ENCODE results near the gene DTX1.
"Not testable (repeated sequence)": the region's sequence is repeated elsewhere in the genome, so short reads cannot be mapped to it uniquely, and the experiment has no call there.

DTX1 gene

DNA sequence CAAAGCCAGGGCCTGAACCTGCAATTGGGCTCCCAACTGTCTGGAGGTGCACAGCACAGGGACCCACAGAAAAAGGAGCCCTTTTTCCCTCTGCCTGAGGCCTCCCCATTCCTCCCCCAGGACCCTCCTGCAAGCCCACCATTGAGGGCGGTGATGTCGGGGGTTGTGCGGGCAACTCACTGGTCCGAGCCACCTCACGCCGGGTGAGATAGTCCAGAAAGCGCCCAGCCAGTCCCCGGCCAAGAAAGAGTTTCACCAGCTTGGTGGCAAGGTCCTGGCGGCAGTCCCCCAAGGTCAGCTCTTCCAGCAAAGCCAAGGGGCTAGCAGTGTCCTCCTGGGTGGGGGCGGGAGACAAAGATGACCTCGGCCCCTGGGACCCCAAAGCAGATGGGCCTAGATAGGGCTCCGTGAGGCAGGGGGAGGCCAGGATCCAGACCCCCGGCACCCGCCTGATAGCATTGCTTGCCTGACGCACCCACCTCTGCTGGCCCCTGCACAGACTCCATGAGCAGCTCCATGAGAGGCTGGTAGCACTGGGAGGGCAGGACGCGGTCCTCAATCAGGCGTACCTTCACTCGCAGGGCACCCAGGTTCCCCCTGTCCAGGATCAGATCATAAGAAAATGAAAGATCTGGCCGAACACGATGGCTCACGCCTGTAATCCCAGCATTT, 59.1 kb downstream of the DTX1 start:
- DNase-seq: no peak

DNA sequence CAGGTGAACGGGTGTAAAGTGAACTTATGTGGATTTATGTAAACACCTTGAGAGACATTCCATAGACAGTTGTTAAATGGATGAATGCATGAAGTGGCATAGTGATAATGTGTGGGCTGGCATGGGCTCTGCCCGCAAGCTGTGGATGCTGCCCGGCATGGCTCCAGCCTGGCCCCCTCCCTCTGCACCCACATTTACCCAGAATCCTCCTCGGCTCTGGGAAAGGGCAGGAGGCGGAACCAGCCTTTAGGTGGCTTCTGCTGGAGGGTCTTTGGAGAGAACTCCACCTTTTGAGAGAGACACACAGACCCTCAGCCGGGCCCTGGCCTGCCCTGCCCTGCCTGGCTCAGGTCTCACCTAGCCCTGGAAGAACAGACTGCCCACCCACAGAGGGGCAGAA, 60.3 kb downstream of the DTX1 start:
- DNase-seq: no peak

DNA sequence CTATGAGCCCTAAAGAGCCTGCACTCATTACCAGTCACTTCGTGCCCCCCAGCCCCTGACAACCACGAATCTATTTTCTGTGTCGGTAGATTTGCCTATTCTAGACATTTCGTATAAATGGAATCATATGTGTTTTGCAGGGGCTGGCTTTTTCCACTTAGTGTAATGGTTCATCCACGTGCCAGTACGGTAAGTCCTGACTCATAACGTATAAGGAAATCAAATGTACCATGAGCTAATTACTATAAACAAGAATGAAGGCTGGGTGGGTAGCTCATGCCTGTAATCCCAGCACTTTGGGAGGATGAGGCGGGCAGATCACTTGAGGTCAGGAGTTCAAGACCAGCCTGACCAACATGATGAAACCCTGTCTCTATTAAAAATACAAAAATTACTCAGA, 61.2 kb downstream of the DTX1 start:
- DNase-seq: not testable (repeated sequence)

GRCh38 chr12:113118142-113118541, 61.6 kb downstream of the DTX1 start:
- DNase-seq: no peak

DNA sequence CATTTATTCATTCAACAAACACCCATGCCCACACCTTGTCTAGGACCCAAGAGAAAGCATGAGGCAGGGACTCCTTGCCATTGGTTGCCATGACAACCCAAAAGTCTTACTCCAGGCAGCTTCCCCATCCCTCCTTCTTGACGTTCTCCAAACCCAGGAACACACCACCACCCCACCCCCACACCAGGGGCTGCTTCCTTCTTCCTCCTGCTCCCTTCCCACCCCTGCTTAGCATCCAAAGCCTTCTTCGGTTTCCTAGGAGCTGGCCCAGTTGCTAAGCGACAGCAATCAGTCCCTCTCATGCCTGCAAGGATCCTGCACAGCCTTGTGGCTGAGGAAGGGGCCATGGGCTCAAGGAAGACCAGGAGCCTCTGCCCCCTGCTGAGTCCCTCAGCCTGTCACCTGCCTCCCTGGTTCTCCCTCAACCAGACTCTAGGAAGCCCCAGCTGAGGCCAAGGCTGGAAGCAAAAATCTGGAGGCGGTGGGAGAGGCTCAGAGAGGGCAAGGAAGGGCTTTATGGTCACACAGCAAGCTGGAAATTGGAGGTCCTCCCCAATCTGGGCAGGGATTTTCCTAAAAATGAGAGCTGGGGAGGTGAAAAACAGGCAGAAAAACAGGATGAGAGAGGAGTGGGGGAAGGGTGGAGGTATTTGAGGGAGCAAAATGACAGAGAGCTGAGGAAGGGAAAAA, 63.6 kb downstream of the DTX1 start:
- no peak for DNase-seq

DNA sequence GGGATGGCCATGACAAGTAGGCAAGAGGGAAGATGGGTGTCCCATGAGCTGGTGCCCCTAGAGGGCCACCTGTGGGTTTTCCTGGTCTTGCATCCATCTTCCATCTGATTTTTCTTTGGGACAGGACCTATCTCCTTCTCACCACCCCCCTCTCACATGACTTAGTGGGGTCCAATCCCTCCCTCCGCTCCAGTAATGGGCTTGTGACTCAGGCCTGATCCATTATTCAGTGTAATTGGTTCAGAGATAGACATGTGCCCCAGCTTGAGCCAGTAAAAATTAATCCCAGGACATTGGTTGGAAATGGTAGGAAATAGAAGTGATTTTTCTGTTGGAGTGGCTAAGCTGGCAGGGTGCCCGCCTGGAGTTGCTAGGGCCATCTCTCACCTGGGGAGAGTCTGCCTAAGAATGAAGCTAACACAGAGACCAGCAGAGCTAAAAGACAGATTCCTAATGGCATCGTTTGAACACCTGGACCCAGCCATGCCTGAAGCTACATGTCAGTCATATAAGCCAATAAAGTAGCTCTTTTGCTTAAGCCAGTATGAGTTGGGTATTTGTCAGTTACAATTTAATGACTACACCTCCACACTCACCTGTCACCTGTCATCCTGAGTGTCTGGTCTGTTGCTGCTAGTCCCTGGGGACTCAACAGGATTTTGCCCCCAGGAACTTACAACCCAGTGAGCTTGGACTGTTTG, 64.3 kb downstream of the DTX1 start:
- DNase-seq: no peak

GRCh38 chr12:113127791-113128199, 71.3 kb downstream of the DTX1 start:
- no peak for DNase-seq

GRCh38 chr12:113128802-113129663, 72.5 kb downstream of the DTX1 start:
- DNase-seq: no peak

- no peak for DNase-seq
Measured at GRCh38 chr12:113129664-113130456, 73.3 kb downstream of the DTX1 start.

- DNase-seq: no peak
Measured at GRCh38 chr12:113130457-113131135, 74.1 kb downstream of the DTX1 start.

DNA sequence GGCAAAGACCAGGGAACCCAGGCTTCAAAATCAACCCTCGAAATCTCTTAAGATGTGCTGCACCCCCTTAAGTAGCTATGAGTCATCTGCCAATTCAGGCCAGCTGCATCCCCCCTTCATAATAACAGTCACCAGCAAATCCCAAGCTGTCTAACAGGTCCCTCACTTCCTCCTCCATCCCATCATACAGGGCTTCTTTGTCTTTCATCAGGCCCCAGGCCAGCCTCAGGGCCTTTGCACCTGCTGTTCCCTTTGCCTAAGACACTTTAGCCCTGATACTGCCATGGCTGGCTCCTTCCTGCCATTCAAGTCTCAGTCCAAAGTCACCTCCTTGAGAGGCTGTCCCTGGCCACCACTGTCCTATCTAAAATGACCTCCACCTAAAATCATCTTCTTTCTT, 75.0 kb downstream of the DTX1 start:
- DNase-seq: no peak

- DNase-seq: no peak
Measured at GRCh38 chr12:113133036-113133435, 76.5 kb downstream of the DTX1 start.

DNA sequence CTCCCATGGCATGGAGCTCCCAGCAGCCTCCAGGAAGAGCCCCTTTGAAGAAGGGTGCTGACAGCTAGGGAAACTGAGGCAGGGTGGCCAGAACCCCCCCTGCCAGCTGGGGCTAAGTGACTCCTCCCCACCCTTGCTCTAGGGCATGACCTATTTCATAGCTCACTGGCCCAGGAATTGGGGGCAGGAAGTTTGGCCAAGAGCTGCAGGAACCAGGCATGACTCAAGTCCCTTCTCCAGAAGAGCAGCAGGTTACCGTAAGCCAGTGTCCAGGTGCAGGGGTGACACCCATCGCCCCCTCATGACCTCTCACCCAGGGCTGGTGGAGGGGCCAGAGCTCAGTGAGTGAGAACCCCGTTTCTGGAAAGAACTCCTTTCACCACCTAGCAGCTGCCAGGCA, 77.1 kb downstream of the DTX1 start:
- DNase-seq: no peak

GRCh38 chr12:113134071-113134470, 77.5 kb downstream of the DTX1 start:
- no peak for DNase-seq

DNA sequence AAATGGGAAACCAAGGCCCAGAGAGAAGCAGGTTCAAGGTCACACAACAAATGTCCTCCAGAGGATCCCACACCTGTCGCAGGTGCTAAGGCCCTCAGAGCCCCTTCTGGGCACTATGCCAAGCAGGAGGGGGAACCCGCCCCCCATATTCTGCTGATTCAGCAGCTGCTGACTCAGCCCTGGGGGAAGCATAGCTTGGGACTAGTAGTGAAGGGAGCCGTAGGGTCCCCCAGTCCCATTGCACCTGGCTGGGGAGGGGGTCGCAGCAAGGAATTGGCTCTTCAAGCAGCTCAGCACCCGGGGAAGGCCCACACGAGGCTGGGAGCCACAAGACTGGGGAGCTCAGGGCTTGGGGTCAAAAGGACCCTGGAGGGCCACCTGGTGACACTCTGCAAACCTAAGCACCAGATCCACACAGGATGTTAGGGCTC, 78.0 kb downstream of the DTX1 start:
- DNase-seq: no peak

GRCh38 chr12:113135178-113136127, 78.9 kb downstream of the DTX1 start, which contains the start of gene RASAL1:
TSS of gene RASAL1 (minus strand) at chr12:113135761. CDS start at chr12:113135462, 299 bp downstream.
- DNase-seq: peak; percentile 42

- DNase-seq: no peak
Measured at GRCh38 chr12:113136128-113136989, 79.8 kb downstream of the DTX1 start.

- no peak for DNase-seq
Measured at GRCh38 chr12:113136990-113137511, 80.5 kb downstream of the DTX1 start.

Measured in activated gamma-delta T cell (primary cell).